GM10266 (cell line): ENCODE data around the gene C14orf93.

Experiments used
- DNase-seq: peaks from one replicate; pipeline ENCODE4 v3.0.0; 2012; ENCODE audit errors: extremely low spot score
- CTCF ChIP-seq: IDR thresholded peaks from 2 replicates; pipeline ENCODE4 v1.5.1; 2012; ENCODE audit warnings: mild to moderate bottlenecking, low read depth; ENCODE audit not compliant: control insufficient read depth, insufficient read depth; ENCODE audit errors: missing control alignments

C14orf93 gene

GRCh38 chr14:22987291-22987690 is 22.7 kb downstream of the C14orf93 start:
- no peak for DNase-seq

GRCh38 chr14:22986508-22987054 is 23.4 kb downstream of the C14orf93 start:
- peak; percentile 84 for DNase-seq
- peak; percentile 89 for TF ChIP-seq CTCF

More at GRCh38 chr14:22987291-22987690, 22.7 kb downstream of the C14orf93 start:
- TF ChIP-seq CTCF = no peak

- no peak for DNase-seq
These were observed 23.9 kb downstream of the C14orf93 start for GRCh38 chr14:22985894-22986507.

GRCh38 chr14:22984959-22985658 is 24.8 kb downstream of the C14orf93 start:
- TF ChIP-seq CTCF = no peak
- DNase-seq = no peak

More at GRCh38 chr14:22985894-22986507, 23.9 kb downstream of the C14orf93 start:
- no peak for TF ChIP-seq CTCF

GRCh38 chr14:22982477-22983245 is 27.3 kb downstream of the C14orf93 start, which contains the start of gene AJUBA:
AJUBA (minus strand) TSS chr14:22982551; CDS start chr14:22982266, 285 bp downstream.
- peak; percentile 90 for DNase-seq
- TF ChIP-seq CTCF = no peak

GRCh38 chr14:22981876-22982476 is 28.0 kb downstream of the C14orf93 start:
- DNase-seq = no peak
- TF ChIP-seq CTCF = no peak
